Heart left ventricle (tissue), 13 donors: ENCODE measurements around the gene FOXP1.

ENCODE experiments used
- CTCF ChIP-seq, 12 donors: fragments of 200-600 bp; sonication (generic) in 4 of 12; IDR thresholded peaks; one replicate each; pipeline versions ENCODE4 v1.5.0 to v1.8.0; 2018 to 2022; ENCODE audit warnings: antibody characterized with exemption in 12 of 12, mild to moderate bottlenecking in 5 of 12
- POLR2A ChIP-seq, 2 donors: fragments of 450-650 bp; IDR thresholded peaks; one replicate each; pipeline ENCODE4 v1.6.1; 2017; ENCODE audit warnings: antibody characterized with exemption in 2 of 2, mild to moderate bottlenecking in 2 of 2, moderate library complexity in 2 of 2
- donor health status: ischemic (EF 13 %, LVEDD 7.1; RV severe dilation, severe dysfunction).
- donor health status: DM: no; HTN: yes; CAD: no.
- donor health status: DM: no; HTN: no; CAD: no.
- donor health status: ischemic (EF 25% LVEDD 6.9; RV normal size, moderate dysfunction).
- donor health status: ischemic (EF 25% LVEDD 5.7; RV mildly dilated, moderate dysfunction).
- donor health status: ischemic (EF 35%, LVEDD 5.7; RV mildly dilated, moderate dysfunction).
- donor health status: nonischemic (EF 11% LVEDD 7.7; RV severe dilation, severe dysfunction).
- donor health status: DM: yes; HTN: yes; CAD: no.
- donor health status: PGD.
- donor health status: ischemic (EF 29% LVEDD 5.4; RV normal size, mild dysfunction).
- donor health status: nonischemic (EF 23%, LVEDD 6.1; RV moderate dilation, normal function).

GRCh38 chr3:71327936-71328335 lies 255.6 kb downstream of the FOXP1 start:
- TF ChIP-seq CTCF (IDR thresholded peaks at IDR 0.05) (no peak), POLR2A (IDR thresholded peaks at IDR 0.05) (no peak)
